22Rv1 (cell line): Measurements from ENCODE around the gene ALDH9A1.
A peak's percentile ranks its signal among the peaks of the same experiment; 100 is the strongest.
"Not testable (repeated sequence)": the region's sequence is repeated elsewhere in the genome, so short reads cannot be mapped to it uniquely, and the experiment has no call there.

Experiments used
- H3K27ac ChIP-seq: fragments of 450-650 bp; 2 replicates; pipeline ENCODE4 v1.5.1; 2017
- CTCF ChIP-seq: fragments of 450-650 bp; IDR thresholded peaks from 2 replicates; pipeline ENCODE4 v1.5.1; 2017; ENCODE audit warnings: mild to moderate bottlenecking
- ZFX ChIP-seq: fragments of 450-650 bp; IDR thresholded peaks from 2 replicates; pipeline ENCODE4 v1.6.1; 2017; ENCODE audit warnings: antibody characterized with exemption, borderline replicate concordance

ALDH9A1 gene

GRCh38 chr1:165683848-165684485, 14.4 kb downstream of the ALDH9A1 start:
- TF ChIP-seq ZFX (no peak), CTCF (no peak)

GRCh38 chr1:165680773-165681172, 17.6 kb downstream of the ALDH9A1 start:
- not testable (repeated sequence) for H3K27ac ChIP-seq

More at GRCh38 chr1:165683848-165684485, 14.4 kb downstream of the ALDH9A1 start:
- no peak overlapping the region for H3K27ac ChIP-seq

- no peak overlapping the region for H3K27ac ChIP-seq
- TF ChIP-seq CTCF (no peak), ZFX (no peak)
Measured at GRCh38 chr1:165680303-165680702, 18.1 kb downstream of the ALDH9A1 start.

GRCh38 chr1:165679282-165680036, 18.9 kb downstream of the ALDH9A1 start:
- TF ChIP-seq ZFX (no peak), CTCF (0 out of 2 replicates have a peak, but pooled peaks have one; percentile 10)

GRCh38 chr1:165678509-165678908, 19.9 kb downstream of the ALDH9A1 start:
- no peak overlapping the region for H3K27ac ChIP-seq
- TF ChIP-seq ZFX (no peak), CTCF (no peak)

More at GRCh38 chr1:165679282-165680036, 18.9 kb downstream of the ALDH9A1 start:
- H3K27ac ChIP-seq = no peak overlapping the region

- H3K27ac ChIP-seq = peak overlapping the region; percentile 51
- no peak for TF ChIP-seq ZFX
- TF ChIP-seq CTCF = no peak
Measured at GRCh38 chr1:165675794-165676193, 22.6 kb downstream of the ALDH9A1 start.

- TF ChIP-seq CTCF (no peak), ZFX (no peak)
- H3K27ac ChIP-seq = no peak overlapping the region
Measured at GRCh38 chr1:165674599-165674998, 23.8 kb downstream of the ALDH9A1 start.
